ENCODE measurements around the gene SPOUT1.

SPOUT1 gene

DNA sequence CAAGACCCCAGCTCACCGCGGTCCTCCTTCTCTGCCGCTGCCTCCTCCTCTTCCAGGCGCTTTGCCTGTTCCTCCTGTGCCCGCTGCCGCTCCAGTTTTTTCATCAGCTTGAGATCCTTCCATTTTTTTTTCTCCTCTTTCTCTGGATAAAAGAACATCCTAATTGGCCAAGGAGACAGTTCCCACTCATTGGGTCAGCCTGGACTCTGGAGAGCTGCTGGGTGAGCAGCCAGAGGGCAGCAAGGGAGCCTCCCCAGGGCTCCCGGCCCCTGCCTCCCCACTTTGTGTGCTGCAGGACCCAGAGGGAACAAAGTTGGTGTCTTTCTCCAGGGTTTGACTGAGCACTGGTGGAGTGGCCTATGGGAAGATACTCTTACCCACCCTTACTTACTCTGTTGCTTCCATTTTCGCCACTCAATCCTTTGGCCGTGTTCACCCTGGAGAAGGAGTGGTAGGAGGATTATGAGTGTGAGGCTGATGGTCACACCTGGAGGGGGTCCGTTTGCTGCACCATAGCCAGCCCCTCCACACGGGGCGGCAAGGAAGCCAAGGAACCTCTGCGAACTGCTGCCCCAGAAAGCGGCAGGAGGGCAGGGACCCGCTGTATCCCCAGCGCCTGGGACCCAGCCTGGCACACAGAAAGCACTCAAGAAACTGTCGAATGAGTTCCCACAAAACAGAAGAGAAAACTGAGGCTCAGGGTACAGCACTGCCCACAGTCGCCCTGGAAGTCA, 708 bp downstream of the SPOUT1 start:
- H3K27ac ChIP-seq (replicated peaks; ENCODE audit: low read length), result no peak overlapping the region
- no peak overlapping the region for H2BK5ac ChIP-seq (ENCODE audit: low read length)
- no peak overlapping the region for H4K8ac ChIP-seq (ENCODE audit: low read depth, low read length)
- DNase-seq (ENCODE audit: low spot score), result no peak
- no CpG with 5 or more reads among the region's 18 CpGs for WGBS, 2 donors (ENCODE audit: extremely low coverage in 2 of 2, insufficient read length in 2 of 2, insufficient replicate concordance in 1 of 2)
- H2AK5ac ChIP-seq (ENCODE audit: low read depth, low read length), result peak overlapping the region; percentile 15
- no peak overlapping the region for H2BK15ac ChIP-seq (ENCODE audit: low read length)
- no peak overlapping the region for H4K91ac ChIP-seq (ENCODE audit: low read depth, low read length, poor library complexity)
- peak overlapping the region; percentile 99 for H3K9ac ChIP-seq (ENCODE audit: low read depth, low read length, poor library complexity)
- H2BK120ac ChIP-seq (ENCODE audit: low read depth, low read length), result no peak overlapping the region
- peak overlapping the region; percentile 94 for H3K4me2 ChIP-seq (ENCODE audit: insufficient read depth, low read length, poor library complexity, severe bottlenecking)
- peak overlapping the region; percentile 85 to 95 for H3K4me3 ChIP-seq (ENCODE audit: low read length in 2 of 2)
- H3K4me1 ChIP-seq (ENCODE audit: control insufficient read depth in 2 of 2, insufficient read depth in 1 of 2, low read depth in 1 of 2, low read length in 2 of 2), result peaks cover 5 to 6% of the 10 kb centered on the region in 2 donors
- no peak overlapping the region for H3K4ac ChIP-seq (ENCODE audit: low read length)
- peaks cover 35 to 63% of the 10 kb centered on the region in 2 donors for H3K36me3 ChIP-seq (replicated peaks in 1 of 2; ENCODE audit: control insufficient read depth in 2 of 2, insufficient read depth in 2 of 2, low read length in 2 of 2)
- no peaks in the 10 kb centered on the region for H3K9me3 ChIP-seq (replicated peaks in 1 of 2; ENCODE audit: control insufficient read depth in 2 of 2, insufficient read depth in 1 of 2, low read depth in 1 of 2, low read length in 2 of 2)
- no peaks in the 10 kb centered on the region for H3K27me3 ChIP-seq (ENCODE audit: control insufficient read depth in 3 of 3, insufficient read depth in 3 of 3, low read depth in 1 of 3, low read length in 3 of 3)
- H2BK12ac ChIP-seq (ENCODE audit: low read length), result no peak overlapping the region
- H3K18ac ChIP-seq (ENCODE audit: low read length), result peak overlapping the region; percentile 96
- H3K14ac ChIP-seq (ENCODE audit: low read length), result no peak overlapping the region
- peaks cover 2% of the 10 kb centered on the region for H3K79me1 ChIP-seq (ENCODE audit: low read depth, low read length)
- H3K23ac ChIP-seq (ENCODE audit: low read depth, low read length, poor library complexity), result peak overlapping the region; percentile 99
- H2AFZ ChIP-seq (ENCODE audit: low read length), result peak overlapping the region; percentile 93

DNA sequence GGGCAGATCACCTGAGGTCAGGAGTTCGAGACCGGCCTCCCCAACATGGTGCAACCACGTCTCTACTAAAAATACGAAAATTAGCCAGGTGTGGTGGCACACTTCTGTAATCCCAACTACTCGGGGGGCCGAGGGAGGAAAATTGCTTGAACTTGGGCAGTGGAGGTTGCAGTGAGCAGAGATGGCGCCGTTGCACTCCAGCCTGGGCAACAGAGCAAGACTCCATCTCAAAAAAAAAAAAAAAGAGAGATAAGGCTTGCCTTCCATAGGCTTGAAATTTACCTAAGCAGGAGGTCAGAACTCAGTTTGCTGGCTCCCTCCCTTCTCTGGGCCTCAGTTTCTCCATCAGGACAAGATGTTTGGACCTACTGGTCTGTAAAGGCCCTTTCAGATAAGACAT, 1.3 kb downstream of the SPOUT1 start:
- H3K18ac ChIP-seq (ENCODE audit: low read length), result no peak overlapping the region
- no peak overlapping the region for H4K91ac ChIP-seq (ENCODE audit: low read depth, low read length, poor library complexity)
- H3K9ac ChIP-seq (ENCODE audit: low read depth, low read length, poor library complexity), result no peak overlapping the region
- H4K8ac ChIP-seq (ENCODE audit: low read depth, low read length), result no peak overlapping the region
- peaks cover 36 to 64% of the 10 kb centered on the region in 2 donors for H3K36me3 ChIP-seq (replicated peaks in 1 of 2; ENCODE audit: control insufficient read depth in 2 of 2, insufficient read depth in 2 of 2, low read length in 2 of 2)
- H3K79me1 ChIP-seq (ENCODE audit: low read depth, low read length), result peaks cover 2% of the 10 kb centered on the region
- no peak overlapping the region for H2BK12ac ChIP-seq (ENCODE audit: low read length)
- DNase-seq (ENCODE audit: low spot score), result no peak
- H3K14ac ChIP-seq (ENCODE audit: low read length), result no peak overlapping the region
- H2BK15ac ChIP-seq (ENCODE audit: low read length), result no peak overlapping the region
- no peak overlapping the region for H2AFZ ChIP-seq (ENCODE audit: low read length)
- no peak overlapping the region for H2BK120ac ChIP-seq (ENCODE audit: low read depth, low read length)
- no peak overlapping the region for H3K4me2 ChIP-seq (ENCODE audit: insufficient read depth, low read length, poor library complexity, severe bottlenecking)
- no peaks in the 10 kb centered on the region for H3K9me3 ChIP-seq (replicated peaks in 1 of 2; ENCODE audit: control insufficient read depth in 2 of 2, insufficient read depth in 1 of 2, low read depth in 1 of 2, low read length in 2 of 2)
- no CpG with 5 or more reads among the region's 8 CpGs for WGBS, 2 donors (ENCODE audit: extremely low coverage in 2 of 2, insufficient read length in 2 of 2, insufficient replicate concordance in 1 of 2)
- H3K4me1 ChIP-seq (ENCODE audit: control insufficient read depth in 2 of 2, insufficient read depth in 1 of 2, low read depth in 1 of 2, low read length in 2 of 2), result peaks cover 5 to 6% of the 10 kb centered on the region in 2 donors
- H3K23ac ChIP-seq (ENCODE audit: low read depth, low read length, poor library complexity), result no peak overlapping the region
- no peaks in the 10 kb centered on the region for H3K27me3 ChIP-seq (ENCODE audit: control insufficient read depth in 3 of 3, insufficient read depth in 3 of 3, low read depth in 1 of 3, low read length in 3 of 3)
- no peak overlapping the region for H3K4ac ChIP-seq (ENCODE audit: low read length)
- H2BK5ac ChIP-seq (ENCODE audit: low read length), result no peak overlapping the region
- H3K27ac ChIP-seq (replicated peaks; ENCODE audit: low read length), result no peak overlapping the region
- peak overlapping the region in 1 of 2 donors; percentile 85 for H3K4me3 ChIP-seq (ENCODE audit: low read length in 2 of 2)
- H2AK5ac ChIP-seq (ENCODE audit: low read depth, low read length), result no peak overlapping the region

DNA sequence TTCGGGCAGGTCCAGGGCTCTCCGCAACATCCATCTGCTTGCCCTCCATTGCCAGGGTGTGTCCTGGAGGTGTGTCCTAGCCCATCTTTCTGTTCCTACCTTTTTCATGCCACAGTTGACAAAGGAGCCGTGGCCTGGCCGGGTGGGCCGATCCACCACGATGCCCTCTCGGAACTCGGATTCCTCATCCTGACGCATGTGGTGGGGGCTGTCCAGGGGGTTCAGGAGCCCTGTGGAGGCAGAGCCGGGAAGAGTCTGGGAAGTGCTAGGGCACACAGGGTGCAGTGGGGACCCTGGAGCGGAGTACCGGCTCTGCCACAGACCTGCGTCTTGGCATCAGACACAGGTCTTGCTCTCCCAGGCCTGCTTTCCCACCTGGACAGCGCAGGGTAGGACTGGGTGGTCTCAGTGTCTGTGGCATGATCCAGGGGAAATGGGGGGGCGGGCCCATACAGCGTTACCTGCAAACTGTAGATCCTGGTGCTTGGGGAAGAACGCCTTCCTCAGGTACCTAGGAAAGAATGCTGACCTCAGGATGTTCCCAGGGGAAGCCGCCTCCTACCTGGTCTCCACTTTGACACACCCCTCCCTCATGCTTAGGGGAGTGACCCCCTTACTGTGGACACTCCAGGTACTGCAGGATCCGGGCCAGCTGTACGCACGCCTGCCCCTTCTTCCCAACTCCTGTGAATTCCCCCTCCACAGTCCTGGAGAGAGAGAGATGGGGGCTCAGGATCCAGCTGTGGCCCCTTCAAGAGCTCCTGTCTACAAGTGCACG, 3.5 kb downstream of the SPOUT1 start:
- Histone ChIP-seq H3K9me3 (replicated peaks in 1 of 2; ENCODE audit: control insufficient read depth in 2 of 2, insufficient read depth in 1 of 2, low read depth in 1 of 2, low read length in 2 of 2) (no peaks in the 10 kb centered on the region), H2BK5ac (ENCODE audit: low read length) (no peak overlapping the region), H3K27me3 (ENCODE audit: control insufficient read depth in 3 of 3, insufficient read depth in 3 of 3, low read depth in 1 of 3, low read length in 3 of 3) (no peaks in the 10 kb centered on the region), H3K4me1 (ENCODE audit: control insufficient read depth in 2 of 2, insufficient read depth in 1 of 2, low read depth in 1 of 2, low read length in 2 of 2) (peaks cover 5 to 6% of the 10 kb centered on the region in 2 donors), H2BK120ac (ENCODE audit: low read depth, low read length) (no peak overlapping the region), H3K23ac (ENCODE audit: low read depth, low read length, poor library complexity) (no peak overlapping the region), H3K4me2 (ENCODE audit: insufficient read depth, low read length, poor library complexity, severe bottlenecking) (no peak overlapping the region), H2AFZ (ENCODE audit: low read length) (no peak overlapping the region), H3K9ac (ENCODE audit: low read depth, low read length, poor library complexity) (no peak overlapping the region), H4K91ac (ENCODE audit: low read depth, low read length, poor library complexity) (no peak overlapping the region), H3K79me1 (ENCODE audit: low read depth, low read length) (peaks cover 2% of the 10 kb centered on the region), H2BK12ac (ENCODE audit: low read length) (no peak overlapping the region), H2AK5ac (ENCODE audit: low read depth, low read length) (no peak overlapping the region), H3K36me3 (replicated peaks in 1 of 2; ENCODE audit: control insufficient read depth in 2 of 2, insufficient read depth in 2 of 2, low read length in 2 of 2) (peaks cover 51 to 76% of the 10 kb centered on the region in 2 donors), H3K4me3 (ENCODE audit: low read length in 2 of 2) (no peak overlapping the region), H3K4ac (ENCODE audit: low read length) (no peak overlapping the region), H3K18ac (ENCODE audit: low read length) (no peak overlapping the region), H2BK15ac (ENCODE audit: low read length) (no peak overlapping the region), H3K27ac (replicated peaks; ENCODE audit: low read length) (no peak overlapping the region), H3K14ac (ENCODE audit: low read length) (no peak overlapping the region), H4K8ac (ENCODE audit: low read depth, low read length) (no peak overlapping the region)
- DNase-seq (ENCODE audit: low spot score), result no peak
- no CpG with 5 or more reads among the region's 22 CpGs for WGBS, 2 donors (ENCODE audit: extremely low coverage in 2 of 2, insufficient read length in 2 of 2, insufficient replicate concordance in 1 of 2)

DNA sequence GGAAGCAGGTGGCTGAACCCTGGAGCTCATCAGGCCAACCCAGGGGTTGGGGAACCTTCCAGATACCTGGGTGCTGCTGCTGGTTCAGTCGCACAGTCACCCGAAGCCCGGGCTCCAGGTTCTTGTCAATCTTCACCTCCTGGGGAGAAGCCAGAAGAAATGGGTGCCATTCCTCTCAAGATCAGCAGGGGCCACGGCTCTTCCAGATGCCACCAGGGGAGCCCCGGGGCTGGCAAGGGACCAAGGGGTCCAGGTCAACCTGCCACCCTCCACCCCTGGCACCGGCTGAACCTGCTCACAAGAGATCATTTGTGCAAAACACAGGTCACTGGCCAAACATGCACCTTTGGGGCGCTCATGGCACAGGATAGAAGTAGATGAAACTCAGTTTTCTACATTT, 4.7 kb downstream of the SPOUT1 start:
- H2AK5ac ChIP-seq (ENCODE audit: low read depth, low read length), result no peak overlapping the region
- no peak overlapping the region for H2BK15ac ChIP-seq (ENCODE audit: low read length)
- H2BK12ac ChIP-seq (ENCODE audit: low read length), result no peak overlapping the region
- peaks cover 2% of the 10 kb centered on the region for H3K79me1 ChIP-seq (ENCODE audit: low read depth, low read length)
- no peak overlapping the region for H2AFZ ChIP-seq (ENCODE audit: low read length)
- H3K4me3 ChIP-seq (ENCODE audit: low read length in 2 of 2), result no peak overlapping the region
- H3K36me3 ChIP-seq (replicated peaks in 1 of 2; ENCODE audit: control insufficient read depth in 2 of 2, insufficient read depth in 2 of 2, low read length in 2 of 2), result peaks cover 51 to 88% of the 10 kb centered on the region in 2 donors
- H4K91ac ChIP-seq (ENCODE audit: low read depth, low read length, poor library complexity), result no peak overlapping the region
- H3K4me1 ChIP-seq (ENCODE audit: control insufficient read depth in 2 of 2, insufficient read depth in 1 of 2, low read depth in 1 of 2, low read length in 2 of 2), result peaks cover 5 to 6% of the 10 kb centered on the region in 2 donors
- no peak overlapping the region for H3K9ac ChIP-seq (ENCODE audit: low read depth, low read length, poor library complexity)
- H4K8ac ChIP-seq (ENCODE audit: low read depth, low read length), result no peak overlapping the region
- no peak for DNase-seq (ENCODE audit: low spot score)
- no peak overlapping the region for H3K4me2 ChIP-seq (ENCODE audit: insufficient read depth, low read length, poor library complexity, severe bottlenecking)
- no CpG with 5 or more reads among the region's 7 CpGs for WGBS, 2 donors (ENCODE audit: extremely low coverage in 2 of 2, insufficient read length in 2 of 2, insufficient replicate concordance in 1 of 2)
- no peaks in the 10 kb centered on the region for H3K9me3 ChIP-seq (replicated peaks in 1 of 2; ENCODE audit: control insufficient read depth in 2 of 2, insufficient read depth in 1 of 2, low read depth in 1 of 2, low read length in 2 of 2)
- no peak overlapping the region for H3K14ac ChIP-seq (ENCODE audit: low read length)
- H2BK5ac ChIP-seq (ENCODE audit: low read length), result no peak overlapping the region
- H3K23ac ChIP-seq (ENCODE audit: low read depth, low read length, poor library complexity), result no peak overlapping the region
- H3K27ac ChIP-seq (replicated peaks; ENCODE audit: low read length), result no peak overlapping the region
- no peak overlapping the region for H3K18ac ChIP-seq (ENCODE audit: low read length)
- no peaks in the 10 kb centered on the region for H3K27me3 ChIP-seq (ENCODE audit: control insufficient read depth in 3 of 3, insufficient read depth in 3 of 3, low read depth in 1 of 3, low read length in 3 of 3)
- H2BK120ac ChIP-seq (ENCODE audit: low read depth, low read length), result no peak overlapping the region
- H3K4ac ChIP-seq (ENCODE audit: low read length), result no peak overlapping the region

Data from neuronal stem cell (in vitro differentiated cells).